ENCODE measurements around the gene JMJD7. TPM values are rescaled to one million over a fixed set of nuclear protein-coding genes. Genes with fewer than 3 reads are reported as not detected.
A peak's percentile ranks its signal among the peaks of the same experiment; 100 is the strongest.

Gene JMJD7
- total and polyA plus RNA-seq, 10 donors: 3.2 to 20.1 (median 10.7) TPM

DNA sequence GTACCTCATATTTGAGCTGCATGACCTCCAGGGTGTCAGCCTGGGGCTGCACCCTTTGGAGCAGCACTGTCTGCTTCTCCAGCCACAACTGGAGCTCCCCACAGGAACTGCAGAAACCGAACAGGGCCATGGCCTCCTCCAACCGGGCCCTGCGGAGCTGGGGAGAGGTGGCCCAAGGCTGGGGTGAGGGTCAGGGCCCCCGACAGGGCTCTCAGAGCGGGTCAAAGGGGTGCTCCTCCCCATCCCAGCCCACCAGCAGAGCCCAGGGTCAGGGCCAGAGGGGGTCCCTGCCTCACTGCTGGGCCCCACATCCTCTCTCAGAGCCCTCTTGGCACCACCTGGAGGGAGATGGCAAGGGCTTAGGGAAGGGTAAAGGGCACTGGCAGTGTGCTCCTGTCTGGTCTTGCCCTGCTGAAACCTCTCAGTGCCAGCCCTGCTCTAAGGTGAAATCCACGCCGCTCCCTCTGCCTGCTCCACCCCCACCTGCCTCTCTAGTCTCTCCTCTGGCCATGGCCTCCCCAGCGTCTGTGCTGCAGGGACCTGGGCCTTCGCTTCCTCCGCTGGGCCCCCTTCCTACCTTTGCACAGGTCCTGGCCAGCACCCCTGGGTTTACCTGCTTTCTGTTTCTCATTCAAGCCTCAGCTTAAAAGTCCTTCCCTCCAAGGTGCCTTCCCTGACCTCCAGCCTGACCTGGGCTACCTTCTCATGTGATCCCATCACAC is 52.4 kb downstream of the JMJD7 start:
- WGBS, 5 donors: 93 to 98% (median 96%) methylated on average over 5 to 10 of the region's 10 CpGs
- peaks cover 4 to 22% (median 17%) of the 10 kb centered on the region in 6 donors for H3K4me1 ChIP-seq
- intact Hi-C loops (cut with DNase I; ENCODE audit: low total_unique reads): no loop called here
- DNase-seq: peak; percentile 70
- TF ChIP-seq, protein P1, sequence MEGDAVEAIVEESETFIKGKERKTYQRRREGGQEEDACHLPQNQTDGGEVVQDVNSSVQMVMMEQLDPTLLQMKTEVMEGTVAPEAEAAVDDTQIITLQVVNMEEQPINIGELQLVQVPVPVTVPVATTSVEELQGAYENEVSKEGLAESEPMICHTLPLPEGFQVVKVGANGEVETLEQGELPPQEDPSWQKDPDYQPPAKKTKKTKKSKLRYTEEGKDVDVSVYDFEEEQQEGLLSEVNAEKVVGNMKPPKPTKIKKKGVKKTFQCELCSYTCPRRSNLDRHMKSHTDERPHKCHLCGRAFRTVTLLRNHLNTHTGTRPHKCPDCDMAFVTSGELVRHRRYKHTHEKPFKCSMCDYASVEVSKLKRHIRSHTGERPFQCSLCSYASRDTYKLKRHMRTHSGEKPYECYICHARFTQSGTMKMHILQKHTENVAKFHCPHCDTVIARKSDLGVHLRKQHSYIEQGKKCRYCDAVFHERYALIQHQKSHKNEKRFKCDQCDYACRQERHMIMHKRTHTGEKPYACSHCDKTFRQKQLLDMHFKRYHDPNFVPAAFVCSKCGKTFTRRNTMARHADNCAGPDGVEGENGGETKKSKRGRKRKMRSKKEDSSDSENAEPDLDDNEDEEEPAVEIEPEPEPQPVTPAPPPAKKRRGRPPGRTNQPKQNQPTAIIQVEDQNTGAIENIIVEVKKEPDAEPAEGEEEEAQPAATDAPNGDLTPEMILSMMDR (IDR thresholded peaks at IDR 0.05 in 8 of 11, conservative IDR thresholded peaks at IDR 0.05 in 3 of 11): no peak
- no peak for TF ChIP-seq POLR2AphosphoS5 (IDR thresholded peaks at IDR 0.05)
- no peak for TF ChIP-seq POLR2A (IDR thresholded peaks at IDR 0.05)
- H3K27ac ChIP-seq: no peak overlapping the region
- H3K36me3 ChIP-seq: no peaks in the 10 kb centered on the region
- H3K4me3 ChIP-seq: no peak overlapping the region
- no peaks in the 10 kb centered on the region for H3K9me3 ChIP-seq
- peaks cover 0 to 62% (median 13%) of the 10 kb centered on the region in 7 donors for H3K27me3 ChIP-seq (replicated peaks in 1 of 7)

DNA sequence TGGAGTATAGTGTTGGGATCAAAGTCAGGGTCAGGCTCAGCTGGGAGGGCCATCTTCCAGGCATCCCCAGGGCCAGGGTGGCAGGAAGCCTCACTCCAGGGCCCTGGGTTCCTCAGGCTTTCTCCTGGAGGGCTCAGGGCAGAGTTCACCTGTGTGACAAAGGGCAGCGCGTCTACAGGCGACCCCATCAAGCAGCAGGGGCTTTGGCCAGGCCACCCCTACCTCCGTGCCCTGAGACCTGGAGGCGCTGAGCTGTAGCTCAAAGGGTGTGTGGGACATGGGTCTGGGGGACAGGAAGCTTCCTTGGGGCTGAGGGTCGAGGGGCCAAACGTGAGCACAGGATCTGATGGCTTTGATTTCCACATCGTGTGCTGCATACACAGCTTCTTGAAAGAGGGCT is 53.2 kb downstream of the JMJD7 start:
- Histone ChIP-seq H3K9me3 (no peaks in the 10 kb centered on the region), H3K36me3 (no peaks in the 10 kb centered on the region), H3K27me3 (replicated peaks in 1 of 7) (peaks cover 0 to 62% (median 13%) of the 10 kb centered on the region in 7 donors), H3K4me1 (peaks cover 4 to 22% (median 17%) of the 10 kb centered on the region in 6 donors), H3K4me3 (no peak overlapping the region), H3K27ac (no peak overlapping the region)
- intact Hi-C loops (cut with DNase I; ENCODE audit: low total_unique reads): no loop called here
- TF ChIP-seq POLR2A (IDR thresholded peaks at IDR 0.05) (no peak), POLR2AphosphoS5 (IDR thresholded peaks at IDR 0.05) (no peak)
- TF ChIP-seq, protein P1 (IDR thresholded peaks at IDR 0.05 in 8 of 11, conservative IDR thresholded peaks at IDR 0.05 in 3 of 11): no peak
- WGBS, 5 donors: 83 to 91% (median 87%) methylated on average over 6 to 8 of the region's 8 CpGs
- no peak for DNase-seq

DNA sequence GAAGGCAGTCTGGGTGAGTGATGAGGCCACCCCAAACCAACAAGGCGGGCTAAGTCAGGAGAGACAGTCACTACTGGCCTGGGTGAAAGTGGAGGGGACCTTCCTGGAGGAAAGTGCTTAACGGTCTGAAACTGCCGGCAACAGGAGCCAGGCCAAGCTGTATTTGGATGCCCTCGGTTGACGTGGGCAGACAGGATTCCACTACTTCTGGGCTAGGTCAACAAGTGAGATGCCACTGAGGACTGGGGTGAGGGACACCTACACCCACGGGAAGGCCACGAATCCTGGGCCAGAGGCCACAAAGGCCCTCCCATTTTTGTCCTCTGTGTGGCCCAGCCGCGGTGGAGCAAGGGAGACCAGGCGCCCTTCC is 53.6 kb downstream of the JMJD7 start:
- Histone ChIP-seq H3K27ac (no peak overlapping the region), H3K36me3 (no peaks in the 10 kb centered on the region), H3K9me3 (no peaks in the 10 kb centered on the region), H3K4me3 (peak overlapping the region in 3 of 8 donors; percentile 3 to 58 (median 25)), H3K27me3 (replicated peaks in 1 of 7) (peaks cover 0 to 57% (median 13%) of the 10 kb centered on the region in 7 donors), H3K4me1 (peaks cover 4 to 22% (median 17%) of the 10 kb centered on the region in 6 donors)
- TF ChIP-seq POLR2AphosphoS5 (IDR thresholded peaks at IDR 0.05) (no peak), POLR2A (IDR thresholded peaks at IDR 0.05) (no peak)
- TF ChIP-seq, protein P1 (IDR thresholded peaks at IDR 0.05 in 8 of 11, conservative IDR thresholded peaks at IDR 0.05 in 3 of 11): no peak
- 41 to 63% (median 50%) methylated on average over 10 of the region's 10 CpGs for WGBS, 5 donors
- intact Hi-C loops (cut with DNase I; ENCODE audit: low total_unique reads): no loop called here
- no peak for DNase-seq

DNA sequence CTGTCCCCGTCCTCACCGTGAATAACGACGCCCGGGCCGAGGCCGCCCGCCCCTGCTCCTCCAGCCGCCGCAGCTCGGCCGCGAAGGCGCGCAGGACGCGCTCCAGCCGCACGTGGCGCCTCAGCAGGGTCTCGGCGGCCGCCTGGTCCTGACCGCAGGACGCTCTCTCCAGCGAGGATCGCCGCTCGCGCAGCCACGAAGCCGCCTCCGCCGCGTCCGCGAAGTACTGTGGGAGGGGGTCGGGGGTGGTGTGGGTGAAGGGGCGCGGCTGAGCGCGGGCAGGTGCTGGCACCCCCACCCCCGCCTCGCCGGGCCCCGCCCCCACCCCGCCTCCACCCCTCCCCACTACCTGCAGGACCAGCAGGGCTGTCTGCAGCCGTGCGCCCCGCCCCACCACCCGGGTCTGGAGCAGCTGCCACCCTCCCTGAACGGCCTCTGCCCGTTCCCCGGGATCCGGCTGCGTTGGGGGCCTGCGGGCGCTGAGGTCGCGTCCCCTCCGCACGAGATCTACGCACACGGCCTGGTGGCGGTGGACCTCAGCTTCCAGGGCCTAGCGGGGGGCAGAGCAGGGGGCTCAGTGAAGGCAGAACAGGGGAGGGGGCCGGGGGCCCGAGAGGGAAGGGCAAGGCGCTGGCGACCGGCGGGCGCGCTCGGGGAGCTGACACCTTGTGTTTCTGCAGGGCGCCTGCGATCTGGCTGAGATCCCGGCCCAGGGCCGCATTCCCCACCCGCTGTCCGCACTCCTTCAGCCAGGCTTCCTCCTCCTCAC is 54.2 kb downstream of the JMJD7 start:
- peaks cover 4 to 22% (median 17%) of the 10 kb centered on the region in 6 donors for H3K4me1 ChIP-seq
- no peaks in the 10 kb centered on the region for H3K9me3 ChIP-seq
- TF ChIP-seq POLR2A (IDR thresholded peaks at IDR 0.05) (no peak), POLR2AphosphoS5 (IDR thresholded peaks at IDR 0.05) (no peak)
- TF ChIP-seq, protein P1 (IDR thresholded peaks at IDR 0.05 in 8 of 11, conservative IDR thresholded peaks at IDR 0.05 in 3 of 11): no peak
- H3K27me3 ChIP-seq (replicated peaks in 1 of 7): peaks cover 0 to 54% (median 13%) of the 10 kb centered on the region in 7 donors
- DNase-seq: no peak
- intact Hi-C loops (cut with DNase I; ENCODE audit: low total_unique reads): no loop called here
- no peak overlapping the region for H3K27ac ChIP-seq
- no peaks in the 10 kb centered on the region for H3K36me3 ChIP-seq
- H3K4me3 ChIP-seq: peak overlapping the region in 4 of 8 donors; percentile 3 to 58 (median 18)
- 24 to 38% (median 32%) methylated on average over 44 to 72 of the region's 81 CpGs for WGBS, 5 donors
